H9 (cell line): Measurements from ENCODE around the gene PRR15. TPM values are rescaled to one million over a fixed set of nuclear protein-coding genes. Genes with fewer than 3 reads are reported as not detected.

Experiments used
- DNase-seq: peaks from one replicate; pipeline ENCODE4 v3.0.0-alpha.2; 2017
- H2AFZ ChIP-seq: one replicate; pipeline ENCODE4 v1.6.1; 2013; ENCODE audit warnings: mild to moderate bottlenecking, low read length, control low read depth, moderate library complexity
- H2AK5ac ChIP-seq: 2 replicates; pipeline ENCODE4 v1.6.1; 2013; ENCODE audit warnings: low read length, control low read depth, mixed read lengths; ENCODE audit not compliant: insufficient read length
- H2BK120ac ChIP-seq: one replicate; pipeline ENCODE4 v1.6.1; 2013; ENCODE audit warnings: low read depth, mild to moderate bottlenecking, low read length, control low read depth, inconsistent platforms; ENCODE audit not compliant: poor library complexity, severe bottlenecking
- H2BK12ac ChIP-seq: 2 replicates; pipeline ENCODE4 v1.6.1; 2013; ENCODE audit warnings: low read length, control low read depth, mixed read lengths, low read depth; ENCODE audit not compliant: insufficient read length
- H2BK15ac ChIP-seq: 2 replicates; pipeline ENCODE4 v1.6.1; 2013; ENCODE audit warnings: low read depth, low read length, control low read depth
- H2BK20ac ChIP-seq: one replicate; pipeline ENCODE4 v1.6.1; 2013; ENCODE audit warnings: low read depth, mild to moderate bottlenecking, low read length, control low read depth, inconsistent platforms; ENCODE audit not compliant: poor library complexity, severe bottlenecking
- H2BK5ac ChIP-seq: 2 replicates; pipeline ENCODE4 v1.6.1; 2013; ENCODE audit warnings: low read length, control low read depth, mixed read lengths; ENCODE audit not compliant: insufficient read length
- H3K14ac ChIP-seq: 2 replicates; pipeline ENCODE4 v1.6.1; 2013; ENCODE audit warnings: low read length, control low read depth; ENCODE audit not compliant: insufficient read depth
- H3K18ac ChIP-seq: 2 replicates; pipeline ENCODE4 v1.6.1; 2013; ENCODE audit warnings: low read depth, mild to moderate bottlenecking, mixed read lengths, low read length, control low read depth; ENCODE audit not compliant: insufficient read length
- H3K23ac ChIP-seq: 2 replicates; pipeline ENCODE4 v1.6.1; 2013; ENCODE audit warnings: low read length, control low read depth, mixed read lengths, low read depth; ENCODE audit not compliant: insufficient read length
- H3K23me2 ChIP-seq: 2 replicates; pipeline ENCODE4 v1.6.1; 2013; ENCODE audit warnings: low read depth, mild to moderate bottlenecking, mixed read lengths, low read length, control low read depth; ENCODE audit not compliant: insufficient read length, poor library complexity, severe bottlenecking
- H3K27ac ChIP-seq: 2 replicates; pipeline ENCODE4 v1.5.1; 2013; ENCODE audit warnings: low read length, control low read depth, mixed read lengths, low read depth; ENCODE audit not compliant: insufficient read length
- H3K27me3 ChIP-seq: 2 replicates; pipeline ENCODE4 v1.6.1; 2013; ENCODE audit warnings: low read length, control low read depth, inconsistent platforms; ENCODE audit not compliant: insufficient read depth
- H3K4ac ChIP-seq: 2 replicates; pipeline ENCODE4 v1.6.1; 2013; ENCODE audit warnings: low read depth, mild to moderate bottlenecking, control low read depth, inconsistent platforms, low read length, moderate library complexity
- H3K4me1 ChIP-seq: 2 replicates; pipeline ENCODE4 v1.6.1; 2013; ENCODE audit warnings: low read length, control low read depth, inconsistent platforms; ENCODE audit not compliant: insufficient read depth
- H3K4me2 ChIP-seq: 2 replicates; pipeline ENCODE4 v1.6.1; 2013; ENCODE audit warnings: low read length, control low read depth, mixed read lengths; ENCODE audit not compliant: insufficient read length, insufficient read depth
- H3K56ac ChIP-seq: 2 replicates; pipeline ENCODE4 v1.6.1; 2013; ENCODE audit warnings: low read depth, mild to moderate bottlenecking, mixed read lengths, low read length, control low read depth; ENCODE audit not compliant: insufficient read length
- H3K79me1 ChIP-seq: 2 replicates; pipeline ENCODE4 v1.6.1; 2013; ENCODE audit warnings: low read depth, mild to moderate bottlenecking, moderate library complexity, low read length, control low read depth, inconsistent platforms; ENCODE audit not compliant: insufficient read depth, poor library complexity, severe bottlenecking
- H3K79me2 ChIP-seq: 2 replicates; pipeline ENCODE4 v1.6.1; 2013; ENCODE audit warnings: low read length, control low read depth, inconsistent platforms; ENCODE audit not compliant: insufficient read depth
- H3K9ac ChIP-seq: 2 replicates; pipeline ENCODE4 v1.6.1; 2013; ENCODE audit warnings: low read length, control low read depth, mixed read lengths; ENCODE audit not compliant: insufficient read length; ENCODE audit errors: extremely low read depth
- H3K9me3 ChIP-seq: one replicate; pipeline ENCODE4 v1.6.1; 2013; ENCODE audit warnings: low read depth, low read length, inconsistent platforms; ENCODE audit not compliant: control insufficient read depth
- H3T11ph ChIP-seq: one replicate; pipeline ENCODE4 v1.6.1; 2013; ENCODE audit warnings: mild to moderate bottlenecking, low read length, control low read depth, inconsistent platforms
- H4K20me1 ChIP-seq: one replicate; pipeline ENCODE4 v1.6.1; 2013; ENCODE audit not compliant: control insufficient read depth, insufficient read length, insufficient read depth
- H4K5ac ChIP-seq: 2 replicates; pipeline ENCODE4 v1.6.1; 2013; ENCODE audit warnings: low read depth, mild to moderate bottlenecking, mixed read lengths, low read length, control low read depth; ENCODE audit not compliant: insufficient read length
- H4K8ac ChIP-seq: replicated peaks from 2 replicates; pipeline ENCODE4 v1.6.1; 2013; ENCODE audit warnings: low read length, control low read depth, mixed read lengths, low read depth; ENCODE audit not compliant: insufficient read length
- H4K91ac ChIP-seq: 2 replicates; pipeline ENCODE4 v1.6.1; 2013; ENCODE audit warnings: low read depth, mild to moderate bottlenecking, moderate library complexity, mixed read lengths, low read length, control low read depth; ENCODE audit not compliant: insufficient read length
- H3K27ac Mint-ChIP-seq, 3 experiments: 2 replicates in 2 of 3; 3 replicates in 1 of 3; pipeline ENCODE4 v1.8.0; 2020 to 2021; ENCODE audit warnings: mixed read lengths in 3 of 3, mild to moderate bottlenecking in 1 of 3, moderate library complexity in 1 of 3
- H3K27me3 Mint-ChIP-seq: 2 replicates; pipeline ENCODE4 v1.8.0; 2021; ENCODE audit warnings: low read depth, mild to moderate bottlenecking, moderate library complexity, mixed read lengths
- H3K36me3 Mint-ChIP-seq, 3 experiments: 2 replicates in 2 of 3; 3 replicates in 1 of 3; pipeline ENCODE4 v1.8.0; 2020 to 2021; ENCODE audit warnings: low read depth in 3 of 3, mixed read lengths in 3 of 3; ENCODE audit not compliant: insufficient read depth in 1 of 3
- H3K4me1 Mint-ChIP-seq, 2 experiments: 2 replicates each; pipeline ENCODE4 v1.8.0; 2020; ENCODE audit warnings: mixed read lengths in 2 of 2
- H3K4me3 Mint-ChIP-seq, 2 experiments: 2 replicates in 1 of 2; 3 replicates in 1 of 2; pipeline ENCODE4 v1.8.0; 2020 to 2021; ENCODE audit warnings: mild to moderate bottlenecking in 2 of 2, mixed read lengths in 2 of 2, moderate library complexity in 1 of 2
- H3K9me3 Mint-ChIP-seq, 2 experiments: 2 replicates in 1 of 2; 3 replicates in 1 of 2; pipeline ENCODE4 v1.8.0; 2020; ENCODE audit warnings: mild to moderate bottlenecking in 2 of 2, mixed read lengths in 2 of 2, moderate library complexity in 1 of 2
- CTCF ChIP-seq: fragments of 200-600 bp; sonication (generic); conservative IDR thresholded peaks from 3 replicates; pipeline ENCODE4 v1.8.0; 2021; ENCODE audit warnings: antibody characterized with exemption, mild to moderate bottlenecking
- WGBS: extraction: QIAGEN DNeasy Blood & Tissue Kit; methylation state at CpG from one replicate; pipeline ENCODE4 v1.1.7; 2013; ENCODE audit warnings: missing lambda C conversion rate, low lambda C conversion rate, mixed read lengths; ENCODE audit not compliant: insufficient read length; ENCODE audit errors: extremely low coverage; 5-methylcytosine and 5-hydroxymethylcytosine counted together
- total RNA-seq: library from RNA; stranded (reverse); gene quantifications from 2 replicates; pipeline ENCODE4 v1.2.1, GENCODE V29; 2021

The PRR15 gene
- total RNA-seq, 1 experiment from 2014 or later, result 15.1 TPM

DNA sequence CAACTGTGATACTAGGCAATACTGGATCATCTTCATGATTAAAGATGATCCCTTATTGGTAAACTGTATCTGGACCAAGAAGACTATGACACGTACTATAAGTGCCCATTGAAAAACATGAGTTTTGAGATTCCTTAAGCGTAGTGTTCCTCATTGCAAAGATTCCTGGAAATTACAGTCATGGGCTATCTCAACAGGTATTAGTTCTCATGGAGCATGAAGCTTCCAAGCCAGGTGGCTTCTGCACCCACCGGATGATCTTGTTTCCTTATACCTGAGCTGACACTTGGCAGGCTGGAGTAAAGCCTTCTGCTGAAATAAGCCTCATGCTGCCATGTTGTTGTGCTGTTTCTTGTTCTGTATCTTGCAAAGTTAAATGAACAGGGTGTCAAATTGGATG is 8.6 kb upstream of the PRR15 start:
- no peak overlapping the region for H4K5ac ChIP-seq
- no peak overlapping the region for H2BK5ac ChIP-seq
- H3K18ac ChIP-seq, result no peak overlapping the region
- no peaks in the 10 kb centered on the region for H3K27me3 ChIP-seq
- no peak overlapping the region for H3K9ac ChIP-seq
- H3K56ac ChIP-seq, result no peak overlapping the region
- H4K20me1 ChIP-seq, result no peaks in the 10 kb centered on the region
- H3K23me2 ChIP-seq, result no peaks in the 10 kb centered on the region
- no peak overlapping the region for H2BK15ac ChIP-seq
- H3T11ph ChIP-seq, result no peak overlapping the region
- no peaks in the 10 kb centered on the region for H3K9me3 ChIP-seq
- H3K4me3 Mint-ChIP-seq, result no peak overlapping the region
- no peaks in the 10 kb centered on the region for H3K27me3 Mint-ChIP-seq
- no peak overlapping the region for H2AFZ ChIP-seq
- H3K27ac Mint-ChIP-seq, result no peak overlapping the region
- H4K91ac ChIP-seq, result no peak overlapping the region
- peaks cover 0 to 3% (median under 1%) of the 10 kb centered on the region in 3 experiments; a peak in 4 of 7 replicates for H3K36me3 Mint-ChIP-seq
- TF ChIP-seq CTCF, result no peak
- H3K4me1 ChIP-seq, result peaks cover 14% of the 10 kb centered on the region; the same call in 1 of the 2 replicates
- H3K79me2 ChIP-seq, result no peaks in the 10 kb centered on the region
- H3K23ac ChIP-seq, result no peak overlapping the region
- no peak overlapping the region for H3K4ac ChIP-seq
- H3K9me3 Mint-ChIP-seq, result peaks cover 0 to 2% of the 10 kb centered on the region in 2 experiments; a peak in 1 of 5 replicates
- H3K27ac ChIP-seq, result no peak overlapping the region
- H2BK120ac ChIP-seq, result no peak overlapping the region
- peaks cover 30 to 32% of the 10 kb centered on the region in 2 experiments for H3K4me1 Mint-ChIP-seq
- no peak overlapping the region for H3K14ac ChIP-seq
- H3K4me2 ChIP-seq, result no peak overlapping the region
- no CpG with 5 or more reads among the region's 3 CpGs for WGBS
- H2AK5ac ChIP-seq, result no peak overlapping the region
- no peak overlapping the region for H2BK12ac ChIP-seq
- no peak for DNase-seq
- no peak overlapping the region for H2BK20ac ChIP-seq
- H4K8ac ChIP-seq, result no peak overlapping the region
- H3K79me1 ChIP-seq, result no peaks in the 10 kb centered on the region
